T-helper 1 cell treated with Interleukin-12 subunit alpha and Interleukin-12 subunit beta and Interleukin-4 antibody, amounts not matched to agents 30 ng/mL and 1 ng/mL, for 36 hours (primary cell): ENCODE measurements around the gene EIF3M. TPM values are rescaled to one million over a fixed set of nuclear protein-coding genes. Genes with fewer than 3 reads are reported as not detected.

Experiments
- intact Hi-C: fragments of 100-400 bp; cut with micrococcal nuclease; formaldehyde crosslinking; loops from one replicate; pipeline ENCODE4 v1.15.1; 2024
- total RNA-seq: library from RNA; stranded (reverse); gene quantifications from 2 replicates; pipeline ENCODE4 v1.2.3, GENCODE V29; 2022

EIF3M gene
- 196 and 212 TPM in 2 replicates for total RNA-seq

- intact Hi-C loops = loop anchor here (1.0 to 10.0 kb wide), 20 partner anchors 17 to 1855 kb away; partner anchors contain the start of genes ABTB2, C11orf91, CAT and CD59
Observed at GRCh38 chr11:32583459-32584271, at the start of gene EIF3M. Gene EIF3M, plus strand, starts transcription at chr11:32583831. Its CDS starts 57 bp downstream, at chr11:32583888.

- intact Hi-C loops = no loop called here
Observed at GRCh38 chr11:32538804-32539203, 44.8 kb upstream of the EIF3M start.

GRCh38 chr11:32549611-32550187, 33.9 kb upstream of the EIF3M start:
- intact Hi-C loops = no loop called here

DNA sequence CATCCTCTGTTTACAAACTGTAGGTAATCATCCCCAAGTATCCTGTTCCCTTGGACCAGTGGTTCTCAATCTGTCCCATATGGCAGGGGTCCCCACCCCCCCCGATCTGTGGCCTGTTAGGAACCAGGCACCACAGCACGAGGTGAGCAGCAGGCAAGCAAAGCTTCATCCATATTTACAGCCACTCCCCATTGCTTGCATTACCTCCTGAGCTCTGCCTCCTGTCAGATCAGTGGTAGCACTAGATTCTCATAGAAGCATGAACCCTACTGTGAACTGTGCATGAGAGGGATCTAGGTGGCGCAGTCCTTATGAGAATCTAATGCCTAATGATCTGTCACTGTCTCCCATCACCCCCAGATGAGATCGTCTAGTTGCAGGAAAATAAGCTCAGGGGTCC, 33.4 kb upstream of the EIF3M start:
- intact Hi-C loops = no loop called here

- intact Hi-C loops = no loop called here
Observed at GRCh38 chr11:32555091-32555490, 28.5 kb upstream of the EIF3M start.

DNA sequence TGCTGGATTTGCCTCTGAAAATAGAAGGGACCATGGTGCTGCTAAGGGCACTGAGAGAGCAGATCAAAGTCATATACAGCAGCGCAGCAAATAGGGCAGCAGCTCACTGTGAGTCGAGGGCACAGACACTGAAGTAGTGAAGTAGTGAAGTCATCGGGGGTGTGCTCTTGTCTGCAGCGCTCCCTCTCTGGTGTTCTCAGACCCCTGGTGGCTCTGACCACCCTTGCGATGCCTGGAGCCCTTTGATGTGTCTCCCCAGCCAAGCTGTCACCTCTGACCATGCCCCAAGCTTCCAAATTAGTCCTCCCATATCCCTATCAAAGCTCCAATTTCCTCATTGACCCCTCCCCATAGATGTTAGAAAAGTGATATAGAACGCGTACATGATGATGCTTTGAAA, 27.7 kb upstream of the EIF3M start:
- intact Hi-C loops = no loop called here

GRCh38 chr11:32561835-32562234, 21.8 kb upstream of the EIF3M start:
- intact Hi-C loops = no loop called here

DNA sequence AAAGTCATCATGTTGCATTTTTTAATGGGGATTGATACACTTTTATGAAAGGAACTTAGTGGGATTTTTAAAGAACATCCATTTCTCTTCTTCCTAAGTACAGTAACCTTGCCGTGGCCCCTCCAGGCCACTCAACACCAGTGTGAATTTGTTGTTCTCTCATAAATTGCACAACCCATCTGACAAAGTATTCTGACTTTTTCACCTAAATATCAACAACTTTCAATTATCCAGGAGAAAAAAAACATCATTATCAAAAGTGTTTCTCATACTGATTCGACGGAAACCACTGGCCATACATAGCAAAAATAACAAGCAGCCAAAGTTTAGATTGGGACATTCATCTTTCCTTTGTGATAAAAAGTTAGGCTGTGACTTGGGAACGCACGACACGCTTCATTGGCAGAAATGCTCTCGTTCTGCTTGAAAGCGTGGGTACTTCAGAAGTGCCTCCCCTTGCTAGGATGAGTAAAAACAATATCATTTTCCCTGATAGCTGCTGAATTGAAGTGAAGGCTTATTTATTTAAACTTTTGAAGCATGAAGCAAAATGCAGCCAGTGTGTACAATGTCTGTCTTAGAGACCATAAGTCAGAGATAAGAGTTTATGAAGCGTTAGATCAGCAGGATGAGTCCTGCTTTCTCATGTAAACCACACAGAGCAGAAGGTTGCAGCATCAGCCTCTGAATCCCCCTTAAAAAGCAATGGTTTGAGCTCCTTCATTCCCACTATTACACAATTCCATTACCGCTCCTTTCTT, 20.6 kb upstream of the EIF3M start:
- intact Hi-C loops = no loop called here

GRCh38 chr11:32563600-32563959, 20.1 kb upstream of the EIF3M start:
- intact Hi-C loops = no loop called here

GRCh38 chr11:32566517-32566916, 17.1 kb upstream of the EIF3M start:
- intact Hi-C loops = loop anchor here (1.0 kb wide), 1 partner anchor 17 kb away; the partner anchor contains the start of gene EIF3M

DNA sequence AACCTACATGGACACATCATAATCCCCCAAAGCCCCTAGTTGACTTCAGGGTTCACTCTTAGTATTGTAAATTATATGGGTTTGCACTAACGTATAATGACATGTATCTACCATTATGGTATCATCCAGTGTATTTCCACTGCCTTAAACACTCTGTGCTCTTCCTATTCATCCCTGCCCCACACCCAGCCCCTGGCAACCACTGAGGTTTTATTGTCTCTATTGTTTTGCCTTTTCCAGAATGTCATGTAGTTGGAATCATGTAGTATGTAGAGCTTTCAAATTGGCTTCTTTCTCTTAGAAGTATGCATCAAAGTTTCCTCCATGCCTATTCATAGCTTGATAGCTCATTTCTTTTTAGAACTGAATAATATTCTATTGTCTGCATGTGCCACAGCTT, 16.5 kb upstream of the EIF3M start:
- intact Hi-C loops = no loop called here

GRCh38 chr11:32569313-32569881, 14.2 kb upstream of the EIF3M start:
- intact Hi-C loops = no loop called here

- intact Hi-C loops = no loop called here
Observed at GRCh38 chr11:32571039-32571438, 12.6 kb upstream of the EIF3M start.

DNA sequence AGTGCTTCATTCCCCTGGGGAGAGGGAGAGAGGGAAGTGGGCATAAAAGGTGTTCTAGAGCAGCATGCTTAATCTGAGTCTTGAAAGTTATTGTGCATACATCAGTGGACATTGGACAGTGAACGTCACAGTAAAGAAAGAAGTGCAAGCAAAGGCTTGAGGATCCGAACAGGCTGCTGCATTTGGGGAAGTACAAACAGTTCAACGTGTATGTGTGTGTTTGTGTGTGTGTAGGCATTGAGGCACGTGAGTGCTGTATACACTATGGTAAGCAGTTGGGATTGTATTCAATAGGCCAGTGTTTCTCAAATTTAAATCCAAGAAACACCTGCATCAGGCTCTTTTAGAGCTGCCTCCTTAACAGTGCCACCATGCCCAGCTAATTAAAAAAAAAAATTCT, 10.4 kb upstream of the EIF3M start:
- intact Hi-C loops = no loop called here

GRCh38 chr11:32574421-32574820, 9.2 kb upstream of the EIF3M start:
- intact Hi-C loops = no loop called here

- intact Hi-C loops = no loop called here
Observed at GRCh38 chr11:32575070-32575469, 8.6 kb upstream of the EIF3M start.

DNA sequence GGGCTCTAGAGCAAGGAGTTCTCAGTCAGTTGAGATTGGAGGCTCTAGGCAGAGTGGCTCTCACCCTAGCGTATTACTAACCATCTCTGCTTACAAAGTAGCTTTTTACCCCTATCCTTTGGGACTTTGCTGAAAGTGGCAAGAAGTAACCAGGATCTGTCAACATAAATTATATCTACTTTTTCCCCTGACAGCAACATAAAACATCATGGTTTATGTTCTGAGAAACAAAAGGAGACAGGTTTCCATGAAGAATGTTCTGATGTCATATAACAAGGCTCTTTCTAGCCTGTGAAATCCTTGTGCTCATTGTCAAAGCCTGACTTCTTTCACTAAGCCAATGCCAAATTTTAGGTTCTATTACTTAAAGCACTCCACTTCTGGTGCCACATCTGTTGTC, 7.2 kb upstream of the EIF3M start:
- intact Hi-C loops = no loop called here

DNA sequence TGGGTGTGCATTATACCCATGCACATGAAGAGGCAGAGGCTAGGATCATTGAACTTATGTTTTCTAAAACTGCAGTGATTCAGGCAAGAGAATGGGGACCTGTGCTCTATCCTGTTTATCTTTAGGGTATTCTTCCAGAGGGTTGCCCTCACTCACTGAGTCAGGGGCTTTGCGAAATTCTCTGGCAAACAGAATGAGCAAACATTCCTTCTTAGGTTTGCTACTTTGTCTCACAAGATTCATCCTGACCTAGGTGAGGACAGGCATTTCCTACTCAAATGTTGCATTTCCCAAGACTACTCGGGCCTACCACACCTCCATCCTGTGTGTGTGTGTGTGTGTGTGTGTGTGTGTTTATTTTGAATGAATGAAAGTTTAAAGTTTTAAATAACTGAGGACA, 2.7 kb upstream of the EIF3M start:
- intact Hi-C loops = loop anchor here (5.0 to 10.0 kb wide), 7 partner anchors 156 to 1666 kb away; partner anchors contain the start of genes C11orf91, CD59 and PRRG4

GRCh38 chr11:32581556-32581955, 2.1 kb upstream of the EIF3M start:
- intact Hi-C loops = loop anchor here (5.0 to 10.0 kb wide), 7 partner anchors 157 to 1666 kb away; partner anchors contain the start of genes C11orf91, CD59 and PRRG4

GRCh38 chr11:32584921-32585320, 1.3 kb downstream of the EIF3M start:
- intact Hi-C loops = loop anchor here (1.0 to 10.0 kb wide), 9 partner anchors 160 to 1662 kb away; partner anchors contain the start of genes C11orf91, CD59, CSTF3 and PRRG4

GRCh38 chr11:32586576-32587190, 3.1 kb downstream of the EIF3M start:
- intact Hi-C loops = loop anchor here (10.0 kb wide), 3 partner anchors 162 to 1148 kb away; partner anchors contain the start of gene CD59
